ENCODE data around the gene NOL4. TPM values are rescaled to one million over a fixed set of nuclear protein-coding genes. Genes with fewer than 3 reads are reported as not detected.

NOL4 gene
- polyA plus RNA-seq, 3 donors: not detected

DNA sequence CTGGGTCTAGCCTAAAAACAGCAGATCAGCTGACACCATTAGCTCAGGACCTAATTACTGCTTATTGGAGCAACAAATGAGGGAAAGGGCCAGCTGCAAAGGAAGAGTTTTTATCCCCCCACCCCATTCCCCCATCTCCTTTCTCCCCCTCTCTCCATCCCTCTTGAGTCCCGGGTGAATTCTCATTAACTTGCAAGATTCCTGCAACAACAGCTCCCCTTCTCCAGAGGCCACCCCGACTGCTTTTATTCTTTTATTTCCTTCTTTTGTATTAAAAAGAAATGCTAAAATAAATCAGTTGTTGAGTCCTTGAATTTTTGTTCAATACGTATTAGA lies 473 bp upstream of the NOL4 start:
- Histone ChIP-seq H3K4me2 (replicated peaks; ENCODE audit: extremely low read depth, low read length, poor library complexity, severe bottlenecking) (no peak overlapping the region), H3K4me3 (replicated peaks in 1 of 3; ENCODE audit: low read depth in 2 of 3, low read length in 3 of 3) (no peak overlapping the region), H2AFZ (ENCODE audit: insufficient read depth, low read depth, low read length, poor library complexity, severe bottlenecking) (no peak overlapping the region), H3K27me3 (ENCODE audit: control insufficient read depth in 2 of 2, insufficient read depth in 2 of 2, low read length in 2 of 2) (peaks cover 39 to 61% of the 10 kb centered on the region in 2 donors), H3K9me3 (replicated peaks in 1 of 2; ENCODE audit: control insufficient read depth in 1 of 2, insufficient read depth in 1 of 2, low read length in 2 of 2) (peaks cover 0 to 17% of the 10 kb centered on the region in 2 donors), H3K79me2 (ENCODE audit: insufficient read depth, low read length) (no peaks in the 10 kb centered on the region), H3K27ac (ENCODE audit: low read depth in 1 of 2, low read length in 2 of 2) (no peak overlapping the region), H3K9ac (ENCODE audit: insufficient read depth, low read length, poor library complexity, severe bottlenecking) (no peak overlapping the region), H4K20me1 (ENCODE audit: insufficient read depth, low read length) (no peaks in the 10 kb centered on the region), H3K36me3 (replicated peaks in 1 of 2; ENCODE audit: control insufficient read depth in 1 of 2, insufficient read depth in 2 of 2, low read length in 2 of 2) (no peaks in the 10 kb centered on the region), H3K4me1 (ENCODE audit: control insufficient read depth in 1 of 2, insufficient read depth in 2 of 2, low read length in 2 of 2) (no peaks in the 10 kb centered on the region)
- no peak overlapping the region for H3K27ac Mint-ChIP-seq
- H3K9me3 Mint-ChIP-seq: peaks cover 0 to 18% (median 8%) of the 10 kb centered on the region in 7 donors
- no CpG with 5 or more reads among the region's 3 CpGs for WGBS (ENCODE audit: insufficient coverage)
- H3K4me1 Mint-ChIP-seq: no peaks in the 10 kb centered on the region
- H3K4me3 Mint-ChIP-seq: peak overlapping the region in 1 of 2 donors; percentile 62
- intact Hi-C loops (cut with micrococcal nuclease): no loop called here
- H3K27me3 Mint-ChIP-seq (ENCODE audit: low read depth in 3 of 3): peaks cover 43 to 67% (median 48%) of the 10 kb centered on the region in 3 donors
- H3K36me3 Mint-ChIP-seq: no peaks in the 10 kb centered on the region
- TF ChIP-seq, protein P1, sequence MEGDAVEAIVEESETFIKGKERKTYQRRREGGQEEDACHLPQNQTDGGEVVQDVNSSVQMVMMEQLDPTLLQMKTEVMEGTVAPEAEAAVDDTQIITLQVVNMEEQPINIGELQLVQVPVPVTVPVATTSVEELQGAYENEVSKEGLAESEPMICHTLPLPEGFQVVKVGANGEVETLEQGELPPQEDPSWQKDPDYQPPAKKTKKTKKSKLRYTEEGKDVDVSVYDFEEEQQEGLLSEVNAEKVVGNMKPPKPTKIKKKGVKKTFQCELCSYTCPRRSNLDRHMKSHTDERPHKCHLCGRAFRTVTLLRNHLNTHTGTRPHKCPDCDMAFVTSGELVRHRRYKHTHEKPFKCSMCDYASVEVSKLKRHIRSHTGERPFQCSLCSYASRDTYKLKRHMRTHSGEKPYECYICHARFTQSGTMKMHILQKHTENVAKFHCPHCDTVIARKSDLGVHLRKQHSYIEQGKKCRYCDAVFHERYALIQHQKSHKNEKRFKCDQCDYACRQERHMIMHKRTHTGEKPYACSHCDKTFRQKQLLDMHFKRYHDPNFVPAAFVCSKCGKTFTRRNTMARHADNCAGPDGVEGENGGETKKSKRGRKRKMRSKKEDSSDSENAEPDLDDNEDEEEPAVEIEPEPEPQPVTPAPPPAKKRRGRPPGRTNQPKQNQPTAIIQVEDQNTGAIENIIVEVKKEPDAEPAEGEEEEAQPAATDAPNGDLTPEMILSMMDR (IDR thresholded peaks at IDR 0.05): no peak
- DNase-seq: no peak

DNA sequence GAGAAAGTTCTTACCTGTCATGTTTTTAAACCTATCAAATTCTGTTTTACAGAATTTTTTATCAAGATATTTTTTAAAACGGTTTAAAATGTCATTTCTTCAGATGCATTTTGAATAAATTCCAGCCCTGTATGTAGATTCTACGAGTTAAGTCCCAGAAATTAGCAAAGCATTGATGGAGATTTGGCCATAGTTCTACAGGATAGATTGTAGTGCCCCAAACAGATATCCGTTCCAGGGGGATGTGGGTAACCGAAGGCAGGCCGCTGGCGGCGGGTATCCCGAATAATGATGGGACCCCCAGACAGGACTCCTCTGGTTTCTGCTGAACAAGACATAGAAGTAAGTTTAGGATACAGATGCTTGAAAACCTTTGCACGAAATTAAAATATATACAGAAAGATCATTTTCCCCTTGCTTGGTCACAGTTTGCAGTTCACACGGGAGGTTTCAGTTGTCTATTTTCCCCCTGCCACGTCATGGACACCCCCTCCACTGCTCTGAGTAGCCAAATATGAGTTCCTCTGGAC lies 755 bp downstream of the NOL4 start:
- H4K20me1 ChIP-seq (ENCODE audit: insufficient read depth, low read length): no peaks in the 10 kb centered on the region
- H3K9me3 Mint-ChIP-seq: peaks cover 0 to 18% (median 8%) of the 10 kb centered on the region in 7 donors
- no peaks in the 10 kb centered on the region for H3K36me3 Mint-ChIP-seq
- no peak overlapping the region for H3K4me2 ChIP-seq (replicated peaks; ENCODE audit: extremely low read depth, low read length, poor library complexity, severe bottlenecking)
- intact Hi-C loops (cut with micrococcal nuclease): no loop called here
- 0% methylated on average over 3 of the region's 11 CpGs for WGBS (ENCODE audit: insufficient coverage)
- peak overlapping the region in 1 of 2 donors; percentile 81 for H3K4me3 Mint-ChIP-seq
- peaks cover 39 to 64% of the 10 kb centered on the region in 2 donors for H3K27me3 ChIP-seq (ENCODE audit: control insufficient read depth in 2 of 2, insufficient read depth in 2 of 2, low read length in 2 of 2)
- no peaks in the 10 kb centered on the region for H3K4me1 Mint-ChIP-seq
- peaks cover 0 to 17% of the 10 kb centered on the region in 2 donors for H3K9me3 ChIP-seq (replicated peaks in 1 of 2; ENCODE audit: control insufficient read depth in 1 of 2, insufficient read depth in 1 of 2, low read length in 2 of 2)
- no peak overlapping the region for H2AFZ ChIP-seq (ENCODE audit: insufficient read depth, low read depth, low read length, poor library complexity, severe bottlenecking)
- peaks cover 44 to 73% (median 48%) of the 10 kb centered on the region in 3 donors for H3K27me3 Mint-ChIP-seq (ENCODE audit: low read depth in 3 of 3)
- no peaks in the 10 kb centered on the region for H3K36me3 ChIP-seq (replicated peaks in 1 of 2; ENCODE audit: control insufficient read depth in 1 of 2, insufficient read depth in 2 of 2, low read length in 2 of 2)
- no peaks in the 10 kb centered on the region for H3K79me2 ChIP-seq (ENCODE audit: insufficient read depth, low read length)
- H3K27ac Mint-ChIP-seq: peak overlapping the region in 1 of 7 donors; percentile 32
- no peak overlapping the region for H3K27ac ChIP-seq (ENCODE audit: low read depth in 1 of 2, low read length in 2 of 2)
- H3K9ac ChIP-seq (ENCODE audit: insufficient read depth, low read length, poor library complexity, severe bottlenecking): no peak overlapping the region
- H3K4me3 ChIP-seq (replicated peaks in 1 of 3; ENCODE audit: low read depth in 2 of 3, low read length in 3 of 3): no peak overlapping the region
- TF ChIP-seq, protein P1 (IDR thresholded peaks at IDR 0.05): no peak
- H3K4me1 ChIP-seq (ENCODE audit: control insufficient read depth in 1 of 2, insufficient read depth in 2 of 2, low read length in 2 of 2): no peaks in the 10 kb centered on the region
- DNase-seq: no peak
